ENCODE measurements around the gene PDIA5. TPM values are rescaled to one million over a fixed set of nuclear protein-coding genes. Genes with fewer than 3 reads are reported as not detected.

The PDIA5 gene
- total and polyA plus RNA-seq, 8 donors: 19.8 to 29.3 (median 25.7) TPM

- Histone ChIP-seq H3K36me3 (peaks cover 0 to 34% (median 0%) of the 10 kb centered on the region in 3 donors), H3K27me3 (no peaks in the 10 kb centered on the region), H3K4me1 (peaks cover 7 to 12% (median 10%) of the 10 kb centered on the region in 3 donors), H3K4me3 (no peak overlapping the region), H3K9me3 (no peaks in the 10 kb centered on the region), H3K27ac (no peak overlapping the region)
- ATAC-seq (no peak), FAIRE-seq (no peak), DNase-seq (no peak)
- no peak for TF ChIP-seq CTCF (IDR thresholded peaks at IDR 0.05)
- 96 to 97% methylated on average over 7 of the region's 7 CpGs for WGBS, 2 donors
- intact Hi-C loops (cut with DNase I): no loop called here
These were observed 94.3 kb downstream of the PDIA5 start for GRCh38 chr3:123161167-123161566.

GRCh38 chr3:123163141-123163540, 96.3 kb downstream of the PDIA5 start:
- Histone ChIP-seq H3K36me3 (peaks cover 0 to 31% (median 0%) of the 10 kb centered on the region in 3 donors), H3K27me3 (no peaks in the 10 kb centered on the region), H3K27ac (no peak overlapping the region), H3K4me3 (no peak overlapping the region), H3K9me3 (no peaks in the 10 kb centered on the region), H3K4me1 (peaks cover 0 to 4% (median 0%) of the 10 kb centered on the region in 3 donors)
- ATAC-seq (no peak), DNase-seq (no peak), FAIRE-seq (no peak)
- intact Hi-C loops (cut with DNase I): no loop called here
- no peak for TF ChIP-seq CTCF (IDR thresholded peaks at IDR 0.05)
- WGBS, 2 donors: 92 to 98% methylated on average over 4 of the region's 4 CpGs

GRCh38 chr3:123165163-123165562, 98.3 kb downstream of the PDIA5 start:
- H3K27me3 ChIP-seq: no peaks in the 10 kb centered on the region
- intact Hi-C loops (cut with DNase I): no loop called here
- peaks cover 0 to 4% (median 0%) of the 10 kb centered on the region in 3 donors for H3K4me1 ChIP-seq
- H3K27ac ChIP-seq: no peak overlapping the region
- TF ChIP-seq CTCF (IDR thresholded peaks at IDR 0.05): no peak
- H3K4me3 ChIP-seq: no peak overlapping the region
- peaks cover 0 to 31% (median 0%) of the 10 kb centered on the region in 3 donors for H3K36me3 ChIP-seq
- ATAC-seq (no peak), FAIRE-seq (no peak), DNase-seq (no peak)
- 95% methylated on average over 1 of the region's 1 CpG for WGBS, 2 donors
- H3K9me3 ChIP-seq: no peaks in the 10 kb centered on the region

- Histone ChIP-seq H3K27me3 (no peaks in the 10 kb centered on the region), H3K4me3 (no peak overlapping the region), H3K27ac (no peak overlapping the region), H3K9me3 (no peaks in the 10 kb centered on the region), H3K4me1 (peaks cover 0 to 4% (median 0%) of the 10 kb centered on the region in 3 donors), H3K36me3 (peaks cover 0 to 9% (median 0%) of the 10 kb centered on the region in 3 donors)
- FAIRE-seq: no peak
- WGBS, 2 donors: 96% methylated on average over 2 of the region's 2 CpGs
- intact Hi-C loops (cut with DNase I): no loop called here
- no peak for ATAC-seq
- no peak for TF ChIP-seq CTCF (IDR thresholded peaks at IDR 0.05)
- DNase-seq: no peak
These were observed 100.9 kb downstream of the PDIA5 start for GRCh38 chr3:123167686-123168085.

GRCh38 chr3:123168122-123168521, 101.3 kb downstream of the PDIA5 start:
- peaks cover 0 to 4% (median 0%) of the 10 kb centered on the region in 3 donors for H3K4me1 ChIP-seq
- H3K27me3 ChIP-seq: no peaks in the 10 kb centered on the region
- H3K4me3 ChIP-seq: no peak overlapping the region
- no peak overlapping the region for H3K27ac ChIP-seq
- ATAC-seq: no peak
- peaks cover 0 to 8% (median 0%) of the 10 kb centered on the region in 3 donors for H3K36me3 ChIP-seq
- no peak for DNase-seq
- H3K9me3 ChIP-seq: no peaks in the 10 kb centered on the region
- FAIRE-seq: no peak
- intact Hi-C loops (cut with DNase I): no loop called here
- no peak for TF ChIP-seq CTCF (IDR thresholded peaks at IDR 0.05)
